Measurements from ENCODE around the gene CHD9NB.
"Not testable (repeated sequence)": the region's sequence is repeated elsewhere in the genome, so short reads cannot be mapped to it uniquely, and the experiment has no call there.

The CHD9NB gene

DNA sequence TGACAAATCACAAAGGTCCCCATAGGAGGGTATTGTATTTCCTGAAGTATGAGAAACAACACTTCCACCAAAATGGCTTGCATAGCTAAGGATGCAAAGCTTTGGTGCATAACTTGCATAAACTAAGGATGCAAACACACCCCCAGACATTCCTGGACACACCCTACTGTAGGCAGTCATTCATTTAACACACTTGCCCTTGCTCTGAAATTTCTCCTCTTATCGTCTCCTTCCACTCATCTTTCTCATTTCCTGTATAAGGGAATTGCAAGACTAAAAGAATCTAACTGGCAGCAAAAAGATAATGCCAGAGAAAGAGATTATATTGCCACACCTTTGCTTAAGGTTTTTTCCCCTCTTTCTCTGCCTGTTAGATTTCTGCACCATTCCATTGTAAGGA lies 30.4 kb upstream of the CHD9NB start:
- DNase-seq: no peak

DNA sequence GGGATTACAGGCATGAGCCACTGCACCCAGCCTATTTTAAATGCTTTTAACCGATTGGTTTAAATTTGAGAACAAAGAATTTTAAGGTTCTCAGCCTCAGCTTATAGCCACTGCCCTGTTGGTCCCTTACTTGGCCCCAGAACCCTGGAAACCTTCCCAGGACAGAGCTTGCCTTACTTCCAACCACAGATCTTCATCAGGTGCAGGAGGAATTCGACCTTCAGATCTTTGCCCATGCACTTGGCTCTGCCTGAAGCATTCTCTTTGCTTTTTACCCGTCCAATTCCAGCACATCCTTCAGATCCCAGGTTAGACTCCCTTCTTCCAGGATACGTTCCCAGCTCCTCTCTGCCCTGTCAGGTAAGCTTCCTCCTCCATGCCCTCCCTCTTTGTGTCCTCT lies 29.8 kb upstream of the CHD9NB start:
- DNase-seq: no peak

DNA sequence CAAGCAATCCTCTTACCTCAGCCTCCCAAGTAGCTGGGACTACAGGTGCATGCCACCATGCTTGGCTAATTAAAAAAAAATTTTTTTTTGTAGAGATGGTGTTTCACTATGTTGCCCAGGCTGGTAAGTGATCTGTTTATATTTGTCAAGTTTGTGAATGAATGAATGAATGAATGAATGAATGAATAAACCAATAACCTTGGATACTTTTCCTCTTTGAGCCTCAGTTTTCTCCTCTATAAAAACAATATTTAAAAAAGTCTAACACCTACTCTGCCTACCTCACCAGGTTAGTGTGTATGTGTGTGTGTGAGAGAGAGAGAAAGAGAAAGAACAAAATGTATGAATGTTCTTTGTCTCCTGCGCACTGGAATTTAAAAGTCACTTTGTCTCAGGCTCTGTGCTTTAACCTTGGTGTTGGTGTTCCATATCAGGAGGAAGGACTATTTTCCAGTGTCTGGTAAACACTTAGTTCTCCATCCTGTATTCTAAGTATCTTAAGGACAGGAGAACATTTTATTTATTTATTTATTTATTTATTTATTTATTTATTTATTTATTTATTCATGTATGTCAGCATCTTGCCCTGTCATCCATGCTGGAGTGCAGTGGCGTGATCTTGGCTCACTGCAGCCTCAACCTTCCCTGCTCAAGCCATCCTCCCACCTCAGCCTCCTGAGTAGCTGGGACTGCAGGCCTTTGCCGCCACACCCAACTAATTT lies 29.1 kb upstream of the CHD9NB start:
- DNase-seq: no peak

DNA sequence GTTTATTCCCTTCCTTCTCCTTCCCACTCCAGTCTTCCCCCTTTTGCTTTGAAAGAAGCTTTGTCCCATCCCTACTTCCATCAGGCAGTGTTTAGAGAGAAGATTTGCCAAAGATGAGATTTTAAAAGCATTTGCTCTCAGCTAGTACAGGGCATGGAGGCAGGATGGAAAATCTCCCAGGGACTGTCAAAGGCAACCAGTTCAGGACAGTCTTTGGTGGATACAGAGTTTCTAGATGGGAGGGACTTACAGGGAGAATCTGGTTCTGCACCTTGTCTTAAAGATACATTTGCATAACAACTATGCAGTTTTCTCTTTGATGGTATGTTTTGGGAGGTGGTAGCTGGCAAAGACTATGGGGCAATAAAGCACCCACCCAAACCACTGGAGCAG lies 28.3 kb upstream of the CHD9NB start:
- DNase-seq: no peak

DNA sequence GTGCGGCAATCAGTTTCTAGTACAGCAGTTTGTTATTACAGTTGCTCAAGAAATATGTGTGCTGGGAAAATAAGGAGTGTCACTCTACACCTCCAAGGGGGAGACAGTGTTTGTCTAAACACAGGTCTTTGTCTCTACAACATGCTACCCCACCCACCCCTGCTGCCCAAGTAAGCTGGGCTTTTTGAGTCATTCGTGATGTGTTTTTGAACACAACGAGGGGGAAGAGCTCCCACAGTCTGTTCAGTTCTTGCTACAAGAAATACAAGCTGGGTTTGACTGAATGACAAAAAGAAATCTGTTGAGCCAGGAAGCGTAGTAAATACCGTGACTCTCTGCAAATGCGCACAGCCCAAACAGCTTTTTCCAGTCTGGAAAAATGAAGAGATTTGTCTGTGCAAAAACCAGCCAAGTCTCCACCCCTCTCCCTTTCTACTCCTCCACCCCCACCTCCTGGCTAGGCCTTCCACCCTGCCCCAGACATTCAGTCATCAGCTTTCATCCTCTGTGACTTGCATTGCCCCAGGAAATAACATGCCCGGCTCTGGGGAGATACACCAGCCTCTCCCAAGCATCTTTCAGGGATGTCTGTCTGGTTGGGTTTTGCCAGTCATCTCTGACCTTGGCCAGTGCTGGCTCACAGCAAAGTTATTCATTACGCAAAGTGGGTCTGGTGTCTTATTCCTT lies 27.8 kb upstream of the CHD9NB start:
- no peak for DNase-seq

DNA sequence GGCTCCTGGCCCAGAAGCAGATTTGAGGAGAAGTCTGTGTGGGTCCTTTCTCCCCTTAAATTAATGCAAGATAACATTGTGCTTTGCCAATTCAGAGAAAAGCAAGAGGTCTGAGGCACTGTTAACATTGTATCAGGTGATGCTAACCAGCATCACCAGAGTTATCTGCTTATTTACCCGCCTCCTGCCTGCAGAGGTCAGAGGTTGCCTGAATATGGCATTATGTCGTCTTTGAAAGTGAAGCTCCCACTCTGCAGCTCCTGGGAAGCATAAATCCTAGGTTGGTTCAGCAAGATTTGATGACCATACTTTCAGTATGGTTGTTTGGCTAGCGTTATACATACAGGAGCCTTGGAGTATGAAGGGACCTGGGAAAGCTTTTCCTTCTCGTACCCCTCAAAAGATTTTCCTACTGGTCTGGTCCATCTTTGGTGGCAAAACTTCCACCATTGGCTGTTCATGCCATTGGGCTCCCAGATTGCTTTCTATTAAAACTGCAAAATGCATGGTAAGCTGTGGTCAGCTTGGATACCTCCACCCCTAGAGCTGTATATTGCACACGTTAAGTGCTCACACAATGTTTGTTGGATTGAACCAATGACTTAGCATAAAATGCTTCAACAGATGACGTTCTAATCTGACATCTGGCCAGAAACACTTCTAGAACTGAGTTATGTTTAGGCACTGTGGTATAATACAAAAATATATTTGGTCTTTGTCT lies 26.2 kb upstream of the CHD9NB start:
- DNase-seq: no peak

DNA sequence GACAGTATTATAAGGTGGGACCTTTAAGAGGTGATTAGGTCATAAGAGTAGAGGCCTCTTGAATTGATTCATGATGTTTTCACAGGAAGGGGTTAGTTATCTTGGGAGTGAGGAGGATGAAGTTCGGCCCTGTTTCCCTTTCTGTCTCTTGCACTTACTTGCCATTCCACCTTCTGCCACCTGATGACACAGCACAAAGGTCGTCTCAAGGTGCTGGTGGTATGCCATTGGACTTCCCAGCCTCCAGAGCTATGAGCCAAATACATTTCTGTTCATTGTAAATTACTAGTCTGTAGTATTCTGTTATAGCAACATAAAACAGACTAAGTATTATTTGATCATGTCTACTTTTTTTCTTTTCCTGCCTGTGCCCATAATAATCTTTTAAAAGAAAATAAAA lies 25.6 kb upstream of the CHD9NB start:
- no peak for DNase-seq

DNA sequence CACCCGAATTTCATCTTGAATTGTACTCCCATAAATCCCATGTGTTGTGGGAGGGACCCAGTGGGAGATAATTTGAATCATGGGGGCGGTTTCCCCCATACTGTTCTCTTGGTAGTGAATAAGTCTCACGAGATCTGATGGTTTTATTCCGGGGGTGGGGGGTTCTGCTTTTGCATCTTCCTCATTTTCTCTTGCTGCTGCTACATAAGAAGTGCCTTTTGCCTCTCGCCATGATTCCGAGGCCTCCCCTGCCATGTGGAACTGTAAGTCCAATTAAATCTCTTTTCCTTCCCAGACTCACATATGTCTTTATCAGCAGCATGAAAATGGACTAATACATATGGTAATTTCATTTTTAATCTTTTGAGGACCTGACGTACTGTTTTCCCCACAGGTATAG lies 22.8 kb upstream of the CHD9NB start:
- DNase-seq: not testable (repeated sequence)

DNA sequence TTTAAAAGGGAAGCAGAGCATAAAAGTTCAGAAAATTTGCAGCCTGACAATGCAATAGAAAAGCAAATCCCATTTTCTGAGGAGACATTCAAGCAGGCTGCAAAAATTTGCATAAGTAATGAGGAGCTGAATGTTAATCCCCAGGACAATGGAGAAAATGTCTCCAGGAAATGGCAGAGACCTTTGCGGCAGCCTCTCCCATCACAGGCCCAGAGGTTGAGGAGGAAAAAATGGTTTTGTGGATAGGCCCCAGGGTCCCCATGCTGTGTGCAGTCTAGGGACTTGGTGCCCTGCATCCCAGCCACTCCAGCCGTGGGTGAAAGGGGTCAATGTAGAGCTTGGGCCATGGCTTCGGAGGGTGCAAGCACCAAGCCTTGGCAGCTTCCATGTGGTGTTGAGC lies 21.6 kb upstream of the CHD9NB start:
- not testable (repeated sequence) for DNase-seq

DNA sequence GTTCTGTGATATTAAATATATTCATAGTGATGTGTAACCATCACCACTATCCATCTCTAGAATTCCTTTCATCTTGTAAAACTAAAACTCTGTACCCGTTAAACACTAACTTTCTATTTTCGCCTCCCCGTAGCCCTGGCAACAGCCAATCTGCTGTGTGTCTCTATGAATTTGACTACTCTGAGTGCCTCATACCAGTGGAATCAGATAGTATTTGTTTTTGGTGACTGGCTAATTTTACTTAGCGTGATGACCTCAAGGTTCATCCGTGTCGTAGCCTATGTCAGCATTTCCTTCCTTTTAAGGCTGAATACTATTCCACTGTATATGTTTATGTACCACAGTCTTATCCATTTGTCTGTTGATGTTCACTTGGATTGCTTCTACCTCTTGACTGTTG lies 20.3 kb upstream of the CHD9NB start:
- DNase-seq: no peak

DNA sequence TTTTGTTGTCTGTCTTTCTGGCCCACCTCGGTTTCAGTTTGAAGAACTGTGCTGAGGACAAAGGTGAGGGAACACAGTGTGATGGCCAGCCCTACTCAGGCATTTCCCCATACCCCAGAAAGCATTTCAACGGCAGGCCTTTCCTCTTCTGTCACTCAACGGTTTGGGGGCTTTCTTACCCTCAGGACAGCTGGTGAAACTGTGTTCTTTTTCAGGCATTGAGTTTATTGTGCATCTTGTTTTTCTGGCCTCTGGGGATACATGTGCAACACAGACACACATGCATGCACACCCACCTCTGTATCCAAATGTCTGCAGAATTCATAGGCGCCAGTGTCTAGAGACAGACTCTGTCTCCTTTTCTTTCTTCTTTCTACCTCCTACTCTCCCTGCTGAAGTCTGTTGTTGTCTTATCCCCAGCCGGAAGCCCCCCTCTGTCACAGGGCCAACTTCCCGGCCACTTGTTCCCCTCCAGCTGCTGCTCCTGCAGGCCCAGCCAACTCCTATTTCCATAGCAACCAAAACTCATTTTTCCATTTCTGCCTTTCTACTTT lies 19.1 kb upstream of the CHD9NB start:
- DNase-seq: no peak

DNA sequence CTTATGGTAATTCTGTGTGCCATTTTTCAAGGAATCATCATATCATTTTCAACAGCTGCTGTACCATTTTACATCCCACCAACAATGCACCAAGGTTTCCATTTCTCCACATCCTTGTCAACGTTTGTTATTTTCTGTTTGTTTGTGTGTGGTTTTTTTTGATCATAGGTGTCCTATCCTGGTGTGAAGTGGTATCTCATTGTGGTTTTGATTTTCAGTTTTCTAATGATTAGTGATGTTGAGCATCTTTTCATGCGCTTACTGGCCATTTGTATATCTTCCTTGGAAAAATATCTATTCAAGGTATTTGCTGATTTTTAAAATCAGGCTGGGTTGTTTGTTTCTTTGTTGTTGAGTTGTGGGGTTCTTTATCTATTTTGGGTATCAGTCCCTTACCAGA lies 17.1 kb upstream of the CHD9NB start:
- DNase-seq: no peak

DNA sequence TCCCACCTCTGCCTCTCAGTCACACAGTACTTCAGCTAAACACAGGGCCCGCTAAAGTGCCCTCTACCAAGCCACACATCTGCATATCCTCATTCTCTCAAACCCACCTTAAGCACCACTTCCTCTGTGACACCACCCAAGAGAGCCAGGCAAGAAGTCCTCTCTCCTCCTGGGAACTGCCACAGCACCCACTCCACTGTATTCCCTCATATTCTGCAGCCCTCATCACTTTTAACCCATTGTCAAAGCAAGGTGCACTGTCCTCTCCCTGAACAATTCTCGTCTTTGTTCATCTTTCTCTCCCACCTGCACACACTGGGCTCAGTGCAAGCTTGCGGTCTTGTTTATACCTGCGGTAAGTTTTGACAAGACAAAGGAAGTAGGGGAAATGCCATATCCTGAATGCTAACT lies 15.7 kb upstream of the CHD9NB start:
- no peak for DNase-seq

DNA sequence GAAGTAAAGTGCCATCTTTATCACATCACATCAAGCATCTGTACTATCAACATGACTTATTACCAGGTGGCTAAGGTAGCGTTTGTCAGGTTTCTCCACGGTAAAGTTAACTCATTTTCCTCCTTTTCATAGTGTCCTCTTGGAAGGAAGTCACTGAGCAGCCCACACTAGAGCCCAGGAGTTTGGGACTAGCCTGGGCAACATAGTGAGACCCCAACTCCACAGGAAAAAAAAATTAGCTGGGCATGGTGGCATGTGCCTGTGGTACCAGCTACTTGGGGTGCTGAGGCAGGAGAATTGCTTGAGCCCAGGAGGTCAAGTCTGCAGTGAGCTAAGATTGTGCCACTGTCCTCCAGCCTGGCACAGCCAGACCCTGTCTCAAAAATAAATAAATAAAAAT lies 15.0 kb upstream of the CHD9NB start:
- DNase-seq: no peak

DNA sequence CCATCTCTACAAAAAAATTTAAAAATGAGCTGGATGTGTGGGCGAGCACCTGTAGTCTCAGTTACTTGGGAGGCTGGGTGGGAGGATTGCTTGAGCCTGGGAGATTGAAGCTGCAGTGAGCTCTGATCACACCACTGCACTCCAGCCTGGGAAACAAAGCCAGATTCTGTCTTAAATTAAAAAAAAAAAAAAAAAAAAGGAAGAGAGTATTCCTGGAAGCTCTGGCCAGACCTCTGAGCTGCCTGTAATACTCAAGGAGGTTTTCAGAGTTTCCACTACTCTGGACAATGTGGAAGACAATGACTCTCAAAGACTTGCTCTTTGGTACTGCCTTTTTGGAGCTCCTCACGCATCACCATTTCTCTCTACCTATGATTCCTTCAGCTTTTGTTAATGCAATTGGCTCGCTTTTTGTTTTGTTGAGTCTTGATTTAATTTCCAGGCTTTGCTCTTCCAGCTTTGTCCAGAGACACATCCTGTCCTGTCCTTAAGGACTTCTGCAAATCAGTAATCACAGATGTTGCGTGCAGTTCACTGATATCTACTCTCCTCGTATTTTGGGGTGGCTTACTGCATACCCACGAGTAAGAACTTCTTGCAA lies 12.9 kb upstream of the CHD9NB start:
- no peak for DNase-seq

DNA sequence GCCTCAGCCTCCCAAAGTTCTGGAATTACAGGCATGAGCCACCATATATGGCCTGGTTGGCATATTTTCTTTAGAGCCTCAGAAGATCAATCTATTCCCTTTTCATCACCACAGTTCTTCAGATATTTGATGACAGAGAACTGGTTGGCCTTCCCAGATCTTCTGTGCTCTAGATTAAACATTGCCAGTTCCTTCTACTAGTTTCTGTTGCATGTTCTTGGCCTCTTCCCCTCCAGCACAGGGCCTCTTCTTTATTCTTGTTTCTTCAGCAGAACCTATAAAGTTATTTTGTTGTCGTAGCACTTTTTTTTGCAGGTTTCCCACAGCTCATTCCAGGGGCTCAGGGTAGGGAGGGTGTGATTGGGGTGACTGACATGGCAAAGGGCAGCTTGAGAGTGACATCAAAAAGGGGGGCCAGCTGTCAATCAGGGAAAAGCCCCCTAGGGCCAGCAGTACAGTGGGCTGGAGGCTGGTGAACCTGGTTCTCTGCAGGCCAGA lies 11.4 kb upstream of the CHD9NB start:
- no peak for DNase-seq

DNA sequence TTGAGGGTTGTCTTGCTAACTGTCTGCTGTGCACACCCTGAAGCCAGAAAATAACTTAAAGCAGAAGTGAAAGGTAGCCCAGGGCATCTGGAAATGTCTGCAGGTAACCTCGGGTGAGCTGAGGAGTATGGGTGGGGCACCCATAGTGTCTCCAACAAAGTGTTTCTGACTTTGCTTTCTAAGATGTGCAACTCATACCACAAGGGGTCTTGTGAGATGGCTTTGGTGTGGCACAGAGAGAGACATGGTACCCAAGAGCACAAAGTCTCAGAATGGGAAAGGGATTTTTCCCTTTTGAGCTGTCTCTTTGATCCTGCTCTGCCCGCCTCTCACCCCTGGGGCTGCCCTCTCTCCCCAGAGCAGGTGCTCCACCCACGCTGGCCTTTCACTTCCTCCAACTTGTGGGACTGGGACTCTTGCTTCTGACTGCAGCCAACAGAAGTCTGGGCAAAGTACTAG lies 9.0 kb upstream of the CHD9NB start:
- no peak for DNase-seq

DNA sequence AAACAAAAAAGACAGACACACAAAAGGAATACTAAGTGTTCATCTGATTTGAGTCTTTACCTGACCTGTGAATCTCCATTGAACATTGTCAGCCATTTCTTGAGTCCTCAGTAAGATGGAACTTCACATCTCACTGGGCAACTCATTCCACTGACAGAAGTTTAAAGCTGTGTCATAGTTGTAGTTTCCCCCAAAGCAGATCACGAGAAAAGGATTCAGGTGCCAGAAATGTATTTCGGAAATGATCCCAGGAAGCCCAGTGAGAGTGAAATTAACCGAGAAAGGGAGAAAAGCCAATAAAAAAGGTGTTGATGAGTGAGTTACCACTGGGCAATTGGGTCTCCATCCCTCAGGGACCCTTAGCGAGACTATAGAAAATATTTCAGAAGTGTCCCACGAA lies 8.6 kb upstream of the CHD9NB start:
- no peak for DNase-seq

DNA sequence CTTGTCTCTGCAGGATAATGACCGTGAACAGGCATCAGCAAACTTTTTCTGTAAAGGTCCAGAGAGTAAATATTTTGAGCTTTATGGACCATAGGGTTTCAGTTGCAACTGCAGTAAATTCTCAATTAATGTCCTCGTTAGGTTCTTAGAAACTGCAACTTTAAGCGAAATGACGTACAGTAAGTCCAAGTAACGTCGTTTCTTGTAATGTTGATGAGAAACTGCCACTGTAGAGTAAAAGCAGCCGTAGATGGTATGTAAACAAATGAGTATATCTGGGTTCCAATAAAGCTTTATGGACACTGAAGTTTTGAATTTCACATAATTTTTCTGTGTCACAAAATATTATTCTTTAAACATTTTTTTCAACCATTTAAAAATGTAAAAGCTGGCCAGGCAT lies 7.0 kb upstream of the CHD9NB start:
- DNase-seq: no peak

DNA sequence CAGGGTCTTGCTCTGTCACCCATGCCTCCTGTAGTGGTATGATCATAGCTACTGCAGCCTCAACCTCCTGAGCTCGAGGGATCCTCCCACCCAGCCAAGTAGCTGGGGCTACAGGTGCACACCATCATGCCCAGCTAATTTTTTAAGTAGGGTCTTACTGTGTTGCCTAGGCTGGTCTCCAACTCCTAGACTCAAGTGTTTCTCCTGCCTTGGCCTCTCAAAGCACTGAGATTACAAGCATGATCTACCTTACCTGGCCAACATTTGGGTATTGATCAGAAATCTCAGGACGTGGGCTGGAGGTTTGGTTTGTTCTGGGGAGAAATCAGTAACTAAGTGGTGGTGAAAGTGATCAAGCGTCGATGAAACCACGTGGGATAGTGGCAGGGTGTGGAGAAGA lies 6.2 kb upstream of the CHD9NB start:
- no peak for DNase-seq

DNA sequence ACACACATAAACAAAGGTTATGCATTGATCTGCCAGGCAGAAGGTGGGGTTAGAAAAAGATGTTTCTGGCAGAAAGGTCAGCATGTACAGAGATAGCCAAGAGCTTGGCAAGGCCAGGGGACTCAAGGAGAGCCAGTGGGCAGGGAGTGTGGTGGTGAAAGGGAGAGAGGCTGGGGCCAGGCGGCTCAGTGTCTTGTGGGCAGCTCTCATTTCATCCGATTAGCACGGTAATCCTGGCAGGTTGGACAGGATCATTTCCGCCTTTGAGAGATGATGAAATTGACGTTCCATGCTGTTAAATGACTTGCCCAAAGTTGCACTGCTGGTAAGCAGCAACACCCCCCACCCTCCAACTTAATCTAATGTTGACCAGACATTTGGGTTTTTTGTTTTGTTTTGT lies 5.7 kb upstream of the CHD9NB start:
- DNase-seq: no peak

DNA sequence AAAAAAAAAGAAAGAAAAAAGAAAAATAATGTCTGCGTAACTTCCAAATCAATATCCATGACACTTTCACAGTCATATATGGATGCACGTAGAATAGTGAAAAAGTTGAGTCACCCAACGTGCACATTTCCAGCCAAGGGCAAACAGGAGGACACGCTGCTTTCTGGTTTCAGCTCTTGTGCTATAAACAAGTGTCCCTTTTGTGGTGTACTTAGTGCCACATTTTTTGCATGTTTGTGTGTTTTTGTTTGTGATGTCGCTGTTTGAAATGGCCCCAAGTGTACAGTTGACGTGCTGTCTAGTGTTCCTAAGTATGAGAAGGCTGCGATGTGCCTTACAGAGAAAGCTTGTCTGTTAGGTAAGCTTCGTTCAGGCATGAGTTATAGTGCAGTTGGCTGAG lies 5.0 kb upstream of the CHD9NB start:
- DNase-seq: no peak

DNA sequence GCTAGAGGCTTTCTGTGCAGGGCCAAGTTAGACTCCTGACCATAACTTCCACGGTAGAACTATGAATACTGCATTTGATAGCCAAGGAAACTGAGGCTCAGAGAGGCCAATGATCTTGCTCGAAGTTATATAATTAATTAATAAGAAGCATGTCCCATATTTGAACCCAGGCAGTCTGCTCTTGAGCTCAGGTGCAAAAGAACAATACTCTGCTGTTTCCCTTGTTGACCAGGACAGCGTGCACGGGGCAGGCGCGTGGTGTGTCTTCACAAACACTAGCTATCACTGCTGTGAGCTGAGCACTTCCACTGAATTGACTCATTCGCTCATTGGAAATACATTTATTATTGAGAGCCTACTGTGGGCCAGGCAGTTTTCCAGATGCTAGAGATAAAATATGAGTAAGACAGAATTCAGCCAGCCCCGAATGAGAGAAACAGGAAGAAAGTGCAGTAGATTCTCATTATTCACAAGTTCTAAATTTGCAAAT lies 3.7 kb upstream of the CHD9NB start:
- no peak for DNase-seq
